Measurements from ENCODE around the gene EEPD1.

EEPD1 gene

GRCh38 chr7:36135700-36136099 lies 17.4 kb upstream of the EEPD1 start:
- TF ChIP-seq CTCF (conservative IDR thresholded peaks at IDR 0.05): no peak
- H3K27ac ChIP-seq: peak overlapping the region; percentile 60

GRCh38 chr7:36137258-36137657 lies 15.8 kb upstream of the EEPD1 start:
- TF ChIP-seq CTCF (conservative IDR thresholded peaks at IDR 0.05): no peak

GRCh38 chr7:36137754-36138153 lies 15.3 kb upstream of the EEPD1 start:
- TF ChIP-seq CTCF (conservative IDR thresholded peaks at IDR 0.05): no peak
- peak overlapping the region; percentile 60 for H3K27ac ChIP-seq

More at GRCh38 chr7:36137258-36137657, 15.8 kb upstream of the EEPD1 start:
- H3K27ac ChIP-seq: peak overlapping the region; percentile 60

GRCh38 chr7:36138209-36138608 lies 14.8 kb upstream of the EEPD1 start:
- H3K27ac ChIP-seq: peak overlapping the region; percentile 60
- no peak for TF ChIP-seq CTCF (conservative IDR thresholded peaks at IDR 0.05)

GRCh38 chr7:36141351-36141750 lies 11.7 kb upstream of the EEPD1 start:
- no peak overlapping the region for H3K27ac ChIP-seq
- no peak for TF ChIP-seq CTCF (conservative IDR thresholded peaks at IDR 0.05)

- TF ChIP-seq CTCF (conservative IDR thresholded peaks at IDR 0.05): no peak
- H3K27ac ChIP-seq: no peak overlapping the region
These were observed 11.2 kb upstream of the EEPD1 start for GRCh38 chr7:36141850-36142249.

- no peak overlapping the region for H3K27ac ChIP-seq
- no peak for TF ChIP-seq CTCF (conservative IDR thresholded peaks at IDR 0.05)
These were observed 8.9 kb upstream of the EEPD1 start for GRCh38 chr7:36144189-36144588.

- H3K27ac ChIP-seq: no peak overlapping the region
- TF ChIP-seq CTCF (conservative IDR thresholded peaks at IDR 0.05): no peak
These were observed 7.4 kb upstream of the EEPD1 start for GRCh38 chr7:36145686-36146085.

Data from VCaP (cell line).